ENCODE measurements around the gene TMEM200C. TPM values are rescaled to one million over a fixed set of nuclear protein-coding genes. Genes with fewer than 3 reads are reported as not detected.

TMEM200C gene
- total RNA-seq, 1 donor from 2014 or later: 1.4 TPM

Small RNAs within 50 kb of the gene (small RNA-seq; reads per million reads assigned to genes)
- gene MIR3976 (ENCODE audit: low replicate concordance): not detected
